Gastroesophageal sphincter (tissue), 4 donors: ENCODE measurements around the gene AMDHD2. TPM values are rescaled to one million over a fixed set of nuclear protein-coding genes. Genes with fewer than 3 reads are reported as not detected.
A peak's percentile ranks its signal among the peaks of the same experiment; 100 is the strongest.
"Not testable (repeated sequence)": the region's sequence is repeated elsewhere in the genome, so short reads cannot be mapped to it uniquely, and the experiment has no call there.

Source experiments
- ATAC-seq: fragments of 150-250 bp; one replicate; pipeline ENCODE4 v1.9.1; 2016; ENCODE audit warnings: mild to moderate bottlenecking, moderate library complexity
- H3K27ac ChIP-seq, 4 donors: fragments of 200-600 bp; sonication (generic) in 3 of 4; 1 replicate in 3 of 4; 2 replicates in 1 of 4; pipeline ENCODE4 v1.5.1; 2016 to 2019
- H3K27me3 ChIP-seq: fragments of 200-600 bp; sonication (generic); one replicate; pipeline ENCODE4 v1.5.1; 2019
- H3K36me3 ChIP-seq, 2 donors: fragments of 200-600 bp; sonication (generic); one replicate each; pipeline ENCODE4 v1.5.1; 2019; ENCODE audit warnings: control low read depth in 1 of 2
- H3K4me1 ChIP-seq, 3 donors: fragments of 200-600 bp; sonication (generic); 1 replicate in 2 of 3; 2 replicates in 1 of 3; pipeline ENCODE4 v1.5.1; 2016 to 2019; ENCODE audit warnings: control low read depth in 2 of 3
- H3K4me3 ChIP-seq, 2 donors: fragments of 200-600 bp; sonication (generic); one replicate each; pipeline ENCODE4 v1.5.1; 2019; ENCODE audit warnings: mild to moderate bottlenecking in 1 of 2, moderate library complexity in 1 of 2
- H3K9me3 ChIP-seq, 3 donors: fragments of 200-600 bp; sonication (generic); one replicate each; pipeline ENCODE4 v1.5.1; 2017 to 2019; ENCODE audit warnings: control low read depth in 2 of 3
- CTCF ChIP-seq, 4 experiments: fragments of 200-600 bp in 2 of 4; fragments of 450-650 bp in 2 of 4; sonication (generic) in 1 of 4; IDR thresholded peaks; one replicate each; pipeline ENCODE4 v1.5.1; 2017 to 2019; ENCODE audit warnings: antibody characterized with exemption in 4 of 4, mild to moderate bottlenecking in 2 of 4, moderate library complexity in 2 of 4
- EP300 ChIP-seq: sonication (generic); formaldehyde crosslinking; IDR thresholded peaks from one replicate; pipeline ENCODE4 v1.6.1; 2017; ENCODE audit warnings: antibody characterized with exemption, mild to moderate bottlenecking
- POLR2A ChIP-seq, 2 donors: fragments of 450-650 bp; IDR thresholded peaks; one replicate each; pipeline ENCODE4 v1.6.1; 2017; ENCODE audit warnings: antibody characterized with exemption in 2 of 2, mild to moderate bottlenecking in 2 of 2, moderate library complexity in 1 of 2
- POLR2AphosphoS5 ChIP-seq: sonication (generic); formaldehyde crosslinking; IDR thresholded peaks from one replicate; pipeline ENCODE4 v1.6.1; 2017; ENCODE audit warnings: antibody characterized with exemption
- WGBS, 2 donors: methylation state at CpG; one replicate each; pipeline ENCODE4 v1.1.5; 2018; ENCODE audit warnings: low coverage in 1 of 2; 5-methylcytosine and 5-hydroxymethylcytosine counted together
- total RNA-seq, 4 donors: library from RNA; depleted of rRNA; stranded (reverse); fragments of >200 nt; gene quantifications; one replicate each; pipeline ENCODE4 v1.1.0, GENCODE V29; 2016

The AMDHD2 gene
- total RNA-seq, 4 donors from 2014 or later: 14.0 to 29.1 (median 23.4) TPM

- H3K4me1 ChIP-seq: peaks cover 0 to 29% (median 6%) of the 10 kb centered on the region in 3 donors
- no CpG with 5 or more reads among the region's 11 CpGs for WGBS, 2 donors
- H3K4me3 ChIP-seq: peak within 1 kb of the TSS; percentile 68 to 77
- TF ChIP-seq CTCF (IDR thresholded peaks at IDR 0.05): no peak
- TF ChIP-seq POLR2A (IDR thresholded peaks at IDR 0.05): no peak
- no peak for TF ChIP-seq POLR2AphosphoS5
- TF ChIP-seq EP300: no peak
- H3K36me3 ChIP-seq: peaks cover 0 to 41% of the 10 kb centered on the region in 2 donors
- H3K9me3 ChIP-seq: no peaks in the 10 kb centered on the region
- ATAC-seq: no peak
- H3K27me3 ChIP-seq: no peaks in the 10 kb centered on the region
- H3K27ac ChIP-seq: peak within 1 kb of the TSS; percentile 93 to 99 (median 96)
These were observed 11.2 kb downstream of the AMDHD2 start, which contains the start of gene CEMP1 for GRCh38 chr16:2531371-2531695. CEMP1 (minus strand) TSS chr16:2531408; CDS start chr16:2531073, 335 bp downstream.

DNA sequence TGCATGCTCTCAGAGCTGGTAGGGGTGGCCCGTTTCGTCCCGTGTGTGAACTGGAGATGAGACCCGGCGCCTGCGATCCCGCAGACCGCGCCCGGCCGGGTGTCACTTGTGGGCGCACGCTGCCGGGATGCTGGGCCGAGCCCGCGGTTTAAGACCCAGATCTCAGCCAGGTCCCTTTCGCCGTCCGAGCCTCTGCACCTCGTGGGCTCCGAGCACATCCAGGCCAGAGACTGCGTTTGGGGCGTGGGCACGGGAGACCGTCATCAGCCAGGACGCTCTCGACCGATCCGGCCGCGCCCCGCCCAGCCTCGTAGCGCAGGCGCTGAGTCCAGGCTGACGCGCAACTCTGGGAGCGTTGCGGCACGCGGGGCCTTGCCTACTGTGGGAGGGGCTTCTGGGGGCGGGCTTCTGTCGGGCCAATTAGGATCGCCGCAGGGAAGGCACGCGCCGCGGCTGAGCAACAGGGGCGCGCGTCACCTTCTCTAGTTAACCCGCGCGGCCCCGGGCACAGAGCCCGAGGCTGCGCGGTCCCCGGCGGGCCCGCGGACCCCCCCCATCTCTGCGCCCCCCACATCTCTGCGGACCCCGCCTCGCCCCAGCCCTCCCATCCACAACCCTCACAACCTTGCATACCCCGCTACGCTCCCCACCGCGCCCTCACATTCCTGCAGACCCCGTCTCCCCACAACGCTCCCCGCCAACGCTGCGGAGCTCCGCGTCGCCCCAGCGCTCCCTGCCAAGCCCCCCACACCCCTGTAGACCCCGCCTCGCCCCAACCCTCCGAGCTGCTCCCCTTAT, 11.7 kb downstream of the AMDHD2 start:
- ATAC-seq: peak; percentile 95

GRCh38 chr16:2532494-2533141, 12.4 kb downstream of the AMDHD2 start:
- H3K9me3 ChIP-seq: no peaks in the 10 kb centered on the region
- peak; percentile 35 for ATAC-seq
- H3K27ac ChIP-seq: peak overlapping the region; percentile 93 to 99 (median 96)
- WGBS, 2 donors: 5 to 10% methylated on average over 4 to 25 of the region's 37 CpGs
- peaks cover 0 to 28% of the 10 kb centered on the region in 2 donors for H3K36me3 ChIP-seq
- peak; percentile 7 for TF ChIP-seq POLR2AphosphoS5
- TF ChIP-seq POLR2A (IDR thresholded peaks at IDR 0.05): peak in 1 of 2 donors; percentile 34
- no peak for TF ChIP-seq EP300
- H3K27me3 ChIP-seq: no peaks in the 10 kb centered on the region
- peak overlapping the region; percentile 68 to 77 for H3K4me3 ChIP-seq
- peaks cover 0 to 38% (median 6%) of the 10 kb centered on the region in 3 donors for H3K4me1 ChIP-seq

More for the DNA sequence above, 11.7 kb downstream of the AMDHD2 start:
- TF ChIP-seq POLR2AphosphoS5 (peak; percentile 86), EP300 (no peak), CTCF (IDR thresholded peaks at IDR 0.05) (peak in 1 of 4 experiments; percentile 7), POLR2A (IDR thresholded peaks at IDR 0.05) (peak; percentile 58 to 75)
- WGBS, 2 donors: 0% methylated on average over 2 to 12 of the region's 84 CpGs
- Histone ChIP-seq H3K27me3 (no peaks in the 10 kb centered on the region), H3K36me3 (peaks cover 0 to 35% of the 10 kb centered on the region in 2 donors), H3K9me3 (no peaks in the 10 kb centered on the region), H3K4me1 (peaks cover 0 to 34% (median 6%) of the 10 kb centered on the region in 3 donors), H3K4me3 (peak overlapping the region; percentile 68 to 77), H3K27ac (peak overlapping the region; percentile 93 to 99 (median 96))

DNA sequence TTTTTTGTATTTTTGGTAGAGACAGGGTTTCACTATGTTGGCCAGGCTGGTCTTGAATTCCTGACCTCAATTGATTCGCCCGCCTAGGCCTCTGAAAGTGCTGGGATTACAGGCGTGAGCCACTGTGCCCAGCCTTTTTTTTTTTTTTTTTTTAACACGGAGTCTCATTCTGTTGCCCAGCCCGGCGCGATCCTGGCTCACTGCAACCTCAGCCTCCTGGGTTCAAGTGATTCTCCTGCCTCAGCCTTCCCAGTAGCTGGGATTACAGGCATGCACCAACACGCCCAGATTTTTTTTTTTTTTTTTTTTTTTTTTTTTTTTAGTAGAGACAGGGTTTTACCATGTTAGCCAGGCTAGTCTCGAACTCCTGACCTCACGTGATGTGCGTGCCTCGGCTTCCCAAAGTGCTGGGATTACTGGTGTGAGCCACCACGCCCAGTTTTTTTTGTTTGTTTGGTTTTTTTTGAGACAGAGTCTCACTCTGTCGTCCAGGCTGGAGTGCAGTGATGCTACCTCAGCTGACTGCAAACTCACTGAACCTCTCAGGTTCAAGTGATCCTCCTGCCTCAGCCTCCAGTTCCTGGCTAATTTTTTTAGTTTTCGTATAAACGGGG, 13.1 kb downstream of the AMDHD2 start:
- not testable (repeated sequence) for ATAC-seq, H3K9me3 ChIP-seq, H3K27me3 ChIP-seq
- Histone ChIP-seq H3K4me3 (peak overlapping the region; percentile 68 to 77), H3K4me1 (peaks cover 0 to 38% (median 6%) of the 10 kb centered on the region in 3 donors), H3K36me3 (peaks cover 0 to 21% of the 10 kb centered on the region in 2 donors), H3K27ac (peak overlapping the region; percentile 93 to 99 (median 96))
- 21 to 47% methylated on average over 7 to 11 of the region's 16 CpGs for WGBS, 2 donors

GRCh38 chr16:2533912-2534311, 13.7 kb downstream of the AMDHD2 start:
- no peaks in the 10 kb centered on the region for H3K9me3 ChIP-seq
- peaks cover 0 to 15% of the 10 kb centered on the region in 2 donors for H3K36me3 ChIP-seq
- no peak overlapping the region for H3K4me3 ChIP-seq
- H3K4me1 ChIP-seq: peaks cover 0 to 43% (median 9%) of the 10 kb centered on the region in 3 donors
- no peak for TF ChIP-seq POLR2AphosphoS5
- no peak for TF ChIP-seq EP300
- TF ChIP-seq CTCF (IDR thresholded peaks at IDR 0.05): no peak
- TF ChIP-seq POLR2A (IDR thresholded peaks at IDR 0.05): no peak
- 89 to 100% methylated on average over 1 to 11 of the region's 11 CpGs for WGBS, 2 donors
- H3K27me3 ChIP-seq: no peaks in the 10 kb centered on the region
- ATAC-seq: no peak
- peak overlapping the region in 3 of 4 donors; percentile 28 to 99 (median 97) for H3K27ac ChIP-seq

GRCh38 chr16:2534335-2534734, 14.2 kb downstream of the AMDHD2 start:
- WGBS, 2 donors: 87 to 90% methylated on average over 4 to 5 of the region's 5 CpGs
- Histone ChIP-seq H3K27ac (peak overlapping the region in 1 of 4 donors; percentile 62), H3K4me1 (peaks cover 0 to 47% (median 14%) of the 10 kb centered on the region in 3 donors)

More at GRCh38 chr16:2534335-2534734, 14.2 kb downstream of the AMDHD2 start:
- not testable (repeated sequence) for H3K27me3 ChIP-seq, H3K4me3 ChIP-seq, ATAC-seq, H3K9me3 ChIP-seq
- peaks cover 0 to 10% of the 10 kb centered on the region in 2 donors for H3K36me3 ChIP-seq
